Activated T-helper 17 cell treated with anti-CD3 and anti-CD28 coated beads, Interleukin-2, amount 50 U/mL, for 72 hours (primary cell): ENCODE measurements around the gene KIFAP3. TPM values are rescaled to one million over a fixed set of nuclear protein-coding genes. Genes with fewer than 3 reads are reported as not detected.
A peak's percentile ranks its signal among the peaks of the same experiment; 100 is the strongest.
"Not testable (repeated sequence)": the region's sequence is repeated elsewhere in the genome, so short reads cannot be mapped to it uniquely, and the experiment has no call there.

Experiments used
- ATAC-seq: fragments of 150-1000 bp; cut with Tn5 transposase; replicated peaks from 2 replicates; pipeline ENCODE4 v1.10.0; 2021; ENCODE audit warnings: mild to moderate bottlenecking, moderate library complexity
- H3K27ac Mint-ChIP-seq: one replicate; pipeline ENCODE4 v1.8.0; 2022; ENCODE audit warnings: mixed read lengths
- H3K27me3 Mint-ChIP-seq: one replicate; pipeline ENCODE4 v1.8.0; 2022; ENCODE audit warnings: mixed read lengths
- H3K36me3 Mint-ChIP-seq: one replicate; pipeline ENCODE4 v1.8.0; 2022; ENCODE audit warnings: low read depth, mild to moderate bottlenecking, mixed read lengths
- H3K4me1 Mint-ChIP-seq: one replicate; pipeline ENCODE4 v1.8.0; 2022; ENCODE audit warnings: mixed read lengths
- H3K4me3 Mint-ChIP-seq: one replicate; pipeline ENCODE4 v1.8.0; 2022; ENCODE audit warnings: mild to moderate bottlenecking, mixed read lengths
- H3K9me3 Mint-ChIP-seq: one replicate; pipeline ENCODE4 v1.8.0; 2022; ENCODE audit warnings: mixed read lengths
- total RNA-seq, 2 donors: library from RNA; stranded (reverse); gene quantifications; one replicate each; pipeline ENCODE4 v1.2.3, GENCODE V29; 2022

KIFAP3 gene
- total RNA-seq, 2 donors from 2014 or later: 26.4 to 32.6 TPM

GRCh38 chr1:169933984-169934725, 140.3 kb downstream of the KIFAP3 start:
- no peak for ATAC-seq
- Mint-ChIP-seq H3K27ac (no peak overlapping the region), H3K9me3 (no peaks in the 10 kb centered on the region), H3K27me3 (no peaks in the 10 kb centered on the region), H3K4me3 (no peak overlapping the region), H3K36me3 (no peaks in the 10 kb centered on the region), H3K4me1 (no peaks in the 10 kb centered on the region)

GRCh38 chr1:169931795-169932231, 142.7 kb downstream of the KIFAP3 start:
- Mint-ChIP-seq H3K36me3 (no peaks in the 10 kb centered on the region), H3K4me3 (no peak overlapping the region), H3K9me3 (no peaks in the 10 kb centered on the region), H3K4me1 (peaks cover 4% of the 10 kb centered on the region), H3K27me3 (no peaks in the 10 kb centered on the region), H3K27ac (no peak overlapping the region)
- no peak for ATAC-seq

DNA sequence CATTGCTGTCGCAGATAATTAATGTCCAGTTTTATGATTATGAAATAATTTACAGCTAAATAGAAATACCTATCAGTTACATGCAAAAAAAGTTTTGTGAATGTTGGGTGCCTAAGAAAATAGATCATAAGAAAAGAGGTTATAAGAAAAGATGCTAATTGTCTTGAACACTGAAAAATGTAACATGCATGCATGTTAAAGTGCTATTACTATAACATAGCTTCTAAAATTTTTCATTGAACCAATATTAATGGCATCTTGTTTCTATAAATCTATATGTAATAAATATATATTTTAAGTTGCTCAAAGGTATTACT, 145.3 kb downstream of the KIFAP3 start:
- peaks cover 9% of the 10 kb centered on the region for H3K4me1 Mint-ChIP-seq
- H3K27me3 Mint-ChIP-seq: no peaks in the 10 kb centered on the region
- H3K27ac Mint-ChIP-seq: no peak overlapping the region
- H3K4me3 Mint-ChIP-seq: no peak overlapping the region
- ATAC-seq: no peak
- no peaks in the 10 kb centered on the region for H3K9me3 Mint-ChIP-seq
- H3K36me3 Mint-ChIP-seq: no peaks in the 10 kb centered on the region

GRCh38 chr1:169928438-169929209, 145.9 kb downstream of the KIFAP3 start:
- peak; percentile 64 for ATAC-seq
- Mint-ChIP-seq H3K4me3 (no peak overlapping the region), H3K36me3 (no peaks in the 10 kb centered on the region), H3K27me3 (no peaks in the 10 kb centered on the region), H3K9me3 (no peaks in the 10 kb centered on the region), H3K27ac (no peak overlapping the region), H3K4me1 (peaks cover 9% of the 10 kb centered on the region)

DNA sequence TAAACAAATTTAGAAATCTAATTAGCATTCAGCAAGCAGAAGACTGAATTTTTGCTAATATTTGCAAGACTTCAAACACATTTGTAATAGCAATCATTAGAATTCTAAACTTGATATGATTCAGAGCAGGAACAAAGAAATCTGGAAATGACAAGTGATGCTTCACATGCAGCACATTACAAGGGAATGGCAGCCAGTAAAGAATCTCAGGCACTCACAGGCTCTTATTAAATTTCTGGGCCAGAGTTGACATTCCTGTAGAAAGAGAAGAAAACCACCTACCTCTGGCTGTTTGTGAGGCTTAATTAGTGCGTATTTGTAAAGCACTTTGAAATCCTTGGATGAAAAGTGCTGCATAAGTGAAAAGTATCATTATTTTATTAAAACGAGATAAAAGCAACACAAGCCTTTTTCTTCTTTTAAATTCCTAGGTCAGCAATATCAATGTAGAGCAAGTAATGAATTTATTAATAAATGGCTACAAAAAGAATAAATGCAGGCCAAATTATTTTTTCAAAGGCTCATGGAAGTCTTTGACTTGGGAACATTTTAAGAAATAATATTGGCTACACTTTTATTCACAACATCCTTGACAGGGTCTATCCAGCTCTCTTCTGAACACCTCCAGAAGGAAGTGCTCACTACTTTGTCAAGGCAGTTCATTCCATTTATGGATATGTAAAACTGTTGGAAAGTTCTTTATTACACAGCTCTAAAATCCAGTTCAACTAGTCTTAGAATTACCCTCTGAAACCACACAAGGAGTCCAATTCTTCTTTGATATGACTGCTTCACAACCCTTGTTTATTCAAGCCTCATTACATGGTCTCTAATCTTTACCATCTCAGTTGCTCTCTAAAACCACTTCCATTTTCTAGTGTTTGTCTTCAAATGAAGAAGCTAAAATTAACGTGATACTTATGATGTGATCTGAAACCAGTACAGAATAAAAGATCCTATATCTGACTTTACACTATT, 148.7 kb downstream of the KIFAP3 start:
- peak; percentile 73 for ATAC-seq
- H3K27me3 Mint-ChIP-seq: no peaks in the 10 kb centered on the region
- no peaks in the 10 kb centered on the region for H3K36me3 Mint-ChIP-seq
- H3K4me3 Mint-ChIP-seq: no peak overlapping the region
- H3K9me3 Mint-ChIP-seq: no peaks in the 10 kb centered on the region
- no peak overlapping the region for H3K27ac Mint-ChIP-seq
- H3K4me1 Mint-ChIP-seq: peaks cover 9% of the 10 kb centered on the region

- no peaks in the 10 kb centered on the region for H3K36me3 Mint-ChIP-seq
- H3K4me3 Mint-ChIP-seq: no peak overlapping the region
- no peaks in the 10 kb centered on the region for H3K27me3 Mint-ChIP-seq
- H3K9me3 Mint-ChIP-seq: no peaks in the 10 kb centered on the region
- no peak for ATAC-seq
- H3K27ac Mint-ChIP-seq: no peak overlapping the region
- H3K4me1 Mint-ChIP-seq: peaks cover 9% of the 10 kb centered on the region
Observed at GRCh38 chr1:169924829-169925228, 149.7 kb downstream of the KIFAP3 start.

- Mint-ChIP-seq H3K27ac (no peak overlapping the region), H3K4me1 (peaks cover 9% of the 10 kb centered on the region), H3K9me3 (no peaks in the 10 kb centered on the region), H3K36me3 (peaks cover 6% of the 10 kb centered on the region), H3K27me3 (no peaks in the 10 kb centered on the region), H3K4me3 (no peak overlapping the region)
- no peak for ATAC-seq
Observed at GRCh38 chr1:169924063-169924462, 150.4 kb downstream of the KIFAP3 start.

- Mint-ChIP-seq H3K4me1 (peaks cover 3% of the 10 kb centered on the region), H3K36me3 (peaks cover 10% of the 10 kb centered on the region), H3K27me3 (no peaks in the 10 kb centered on the region), H3K9me3 (no peaks in the 10 kb centered on the region), H3K27ac (no peak overlapping the region), H3K4me3 (no peak overlapping the region)
- no peak for ATAC-seq
Observed at GRCh38 chr1:169921080-169921479, 153.4 kb downstream of the KIFAP3 start.

- H3K27me3 Mint-ChIP-seq: no peaks in the 10 kb centered on the region
- peaks cover 10% of the 10 kb centered on the region for H3K36me3 Mint-ChIP-seq
- no peak overlapping the region for H3K27ac Mint-ChIP-seq
- peaks cover 14% of the 10 kb centered on the region for H3K4me1 Mint-ChIP-seq
- no peak overlapping the region for H3K4me3 Mint-ChIP-seq
- no peak for ATAC-seq
- no peaks in the 10 kb centered on the region for H3K9me3 Mint-ChIP-seq
Observed at GRCh38 chr1:169918927-169919326, 155.6 kb downstream of the KIFAP3 start.

GRCh38 chr1:169918220-169918619, 156.3 kb downstream of the KIFAP3 start:
- ATAC-seq: peak; percentile 46

GRCh38 chr1:169915150-169915549, 159.3 kb downstream of the KIFAP3 start:
- no peak for ATAC-seq
- H3K4me1 Mint-ChIP-seq: peaks cover 14% of the 10 kb centered on the region

More at GRCh38 chr1:169918220-169918619, 156.3 kb downstream of the KIFAP3 start:
- H3K4me3 Mint-ChIP-seq, H3K9me3 Mint-ChIP-seq, H3K27ac Mint-ChIP-seq, H3K27me3 Mint-ChIP-seq: not testable (repeated sequence)
- Mint-ChIP-seq H3K36me3 (peaks cover 10% of the 10 kb centered on the region), H3K4me1 (peaks cover 14% of the 10 kb centered on the region)

DNA sequence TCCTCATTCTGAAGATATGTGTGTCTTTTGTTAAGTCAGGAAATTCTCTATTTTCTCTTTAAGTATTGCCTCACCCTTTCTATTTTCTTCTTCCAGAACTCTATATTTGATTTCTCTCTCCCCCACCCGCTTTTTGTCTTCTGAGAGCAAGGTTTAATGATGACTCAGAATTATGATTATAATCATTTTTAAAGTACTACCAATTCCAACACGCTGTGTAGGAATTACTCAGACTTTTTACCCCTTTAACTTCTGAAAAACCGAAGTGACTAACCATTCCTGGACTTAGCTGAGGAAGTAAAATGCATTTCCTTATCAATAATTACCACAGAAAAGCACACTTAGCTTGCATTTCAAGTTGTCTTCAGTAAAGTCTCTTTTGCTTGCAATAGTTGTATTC, 160.0 kb downstream of the KIFAP3 start:
- Mint-ChIP-seq H3K4me1 (peaks cover 14% of the 10 kb centered on the region), H3K4me3 (peak overlapping the region; percentile 1), H3K9me3 (no peaks in the 10 kb centered on the region), H3K27ac (peak overlapping the region; percentile 9), H3K36me3 (peaks cover 8% of the 10 kb centered on the region), H3K27me3 (no peaks in the 10 kb centered on the region)
- peak; percentile 73 for ATAC-seq

More at GRCh38 chr1:169915150-169915549, 159.3 kb downstream of the KIFAP3 start:
- peaks cover 10% of the 10 kb centered on the region for H3K36me3 Mint-ChIP-seq
- H3K27ac Mint-ChIP-seq: no peak overlapping the region
- H3K27me3 Mint-ChIP-seq: no peaks in the 10 kb centered on the region
- no peaks in the 10 kb centered on the region for H3K9me3 Mint-ChIP-seq
- H3K4me3 Mint-ChIP-seq: peak overlapping the region; percentile 1

- Mint-ChIP-seq H3K27ac (peak overlapping the region; percentile 80), H3K4me1 (peaks cover 14% of the 10 kb centered on the region), H3K27me3 (no peaks in the 10 kb centered on the region), H3K9me3 (no peaks in the 10 kb centered on the region), H3K4me3 (no peak overlapping the region), H3K36me3 (peaks cover 6% of the 10 kb centered on the region)
- peak; percentile 34 for ATAC-seq
Observed at GRCh38 chr1:169909499-169909898, 165.0 kb downstream of the KIFAP3 start.

- Mint-ChIP-seq H3K9me3 (no peaks in the 10 kb centered on the region), H3K36me3 (peaks cover 6% of the 10 kb centered on the region), H3K27ac (peak overlapping the region; percentile 80), H3K4me3 (no peak overlapping the region), H3K4me1 (peaks cover 15% of the 10 kb centered on the region), H3K27me3 (no peaks in the 10 kb centered on the region)
- no peak for ATAC-seq
Observed at GRCh38 chr1:169906938-169907337, 167.6 kb downstream of the KIFAP3 start.
